Natural killer cell (primary cell): Measurements from ENCODE around the gene TMEM87B. TPM values are rescaled to one million over a fixed set of nuclear protein-coding genes. Genes with fewer than 3 reads are reported as not detected.
A peak's percentile ranks its signal among the peaks of the same experiment; 100 is the strongest.
"Not testable (repeated sequence)": the region's sequence is repeated elsewhere in the genome, so short reads cannot be mapped to it uniquely, and the experiment has no call there.

ENCODE experiments used
- ATAC-seq, 3 donors: fragments of 150-1000 bp in 2 of 3; fragments of 200-7000 bp in 1 of 3; cut with Tn5 transposase; 1 replicate in 1 of 3; 2 replicates in 2 of 3; pipeline ENCODE4 v1.10.0; 2021; ENCODE audit warnings: mild to moderate bottlenecking in 2 of 3, moderate library complexity in 2 of 3
- DNase-seq, 2 donors: peaks; one replicate each; pipeline versions ENCODE4 v3.0.0 to v3.0.0-alpha.2; 2013 to 2021; ENCODE audit warnings: mixed read lengths in 1 of 2
- H3K27ac ChIP-seq: one replicate; pipeline ENCODE4 v1.5.1; 2013; ENCODE audit warnings: mild to moderate bottlenecking, low read length
- H3K27me3 ChIP-seq: one replicate; pipeline ENCODE4 v1.6.1; 2013; ENCODE audit warnings: low read length; ENCODE audit not compliant: control insufficient read depth, insufficient read depth
- H3K36me3 ChIP-seq: one replicate; pipeline ENCODE4 v1.6.1; 2013; ENCODE audit warnings: low read length; ENCODE audit not compliant: control insufficient read depth, insufficient read depth
- H3K4me1 ChIP-seq: one replicate; pipeline ENCODE4 v1.6.1; 2013; ENCODE audit warnings: low read length; ENCODE audit not compliant: control insufficient read depth, insufficient read depth
- H3K4me3 ChIP-seq: one replicate; pipeline ENCODE4 v1.5.1; 2013; ENCODE audit warnings: low read length
- H3K9me3 ChIP-seq: one replicate; pipeline ENCODE4 v1.6.1; 2013; ENCODE audit warnings: low read length; ENCODE audit not compliant: control insufficient read depth, insufficient read depth
- H3K27ac Mint-ChIP-seq, 2 donors: one replicate each; pipeline ENCODE4 v1.8.0; 2022; ENCODE audit warnings: mild to moderate bottlenecking in 2 of 2, mixed read lengths in 2 of 2, moderate library complexity in 1 of 2
- H3K27me3 Mint-ChIP-seq, 2 donors: one replicate each; pipeline ENCODE4 v1.8.0; 2022; ENCODE audit warnings: low read depth in 2 of 2, mixed read lengths in 2 of 2
- H3K36me3 Mint-ChIP-seq: one replicate; pipeline ENCODE4 v1.8.0; 2022; ENCODE audit warnings: mixed read lengths
- H3K4me1 Mint-ChIP-seq, 2 donors: one replicate each; pipeline ENCODE4 v1.8.0; 2022; ENCODE audit warnings: mixed read lengths in 2 of 2
- H3K4me3 Mint-ChIP-seq: one replicate; pipeline ENCODE4 v1.8.0; 2022; ENCODE audit warnings: mild to moderate bottlenecking, moderate library complexity, mixed read lengths
- H3K9me3 Mint-ChIP-seq, 2 donors: one replicate each; pipeline ENCODE4 v1.8.0; 2022; ENCODE audit warnings: mixed read lengths in 2 of 2
- WGBS: methylation state at CpG from one replicate; pipeline ENCODE4 v1.1.7; 2013; ENCODE audit warnings: missing lambda C conversion rate; ENCODE audit not compliant: insufficient coverage; 5-methylcytosine and 5-hydroxymethylcytosine counted together
- intact Hi-C: fragments of 100-400 bp; cut with micrococcal nuclease; formaldehyde crosslinking; loops from one replicate; pipeline ENCODE4 v1.14.2; 2022
- total RNA-seq, 4 donors: library from RNA; stranded (reverse); fragments of 120-200 nt in 1 of 4; gene quantifications; one replicate each; pipeline versions ENCODE4 v1.2.3 to v1.2.4, GENCODE V29; 2013 to 2022
- TF ChIP-seq, protein P1 (sequence below): fragments of 200-600 bp; IDR thresholded peaks from one replicate; pipeline ENCODE4 v1.8.0; 2022; ENCODE audit warnings: antibody characterized with exemption

TMEM87B gene
- total RNA-seq, 3 donors from 2014 or later (not counting 1 experiment from before 2014, with no cell fraction given), result 9.6 to 15.7 (median 13.6) TPM

DNA sequence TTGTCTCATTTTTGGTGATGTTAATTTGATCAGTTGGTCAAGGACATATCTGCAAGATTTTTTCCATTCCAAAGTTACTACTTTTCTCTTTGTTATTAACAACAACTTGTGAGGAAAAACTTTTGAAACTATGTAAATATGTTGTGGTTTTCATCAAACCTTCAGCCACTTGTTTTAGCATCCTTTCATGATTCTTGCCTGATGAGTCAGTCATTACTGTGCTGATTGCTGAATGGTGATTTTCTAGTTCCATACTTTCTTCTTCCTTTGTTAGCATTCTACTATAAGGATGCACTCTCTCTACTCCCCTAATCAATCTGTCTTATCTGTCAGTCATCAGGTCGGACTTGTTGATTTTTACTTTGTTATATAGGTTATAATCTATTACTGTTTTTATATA lies 10.9 kb downstream of the TMEM87B start:
- Mint-ChIP-seq H3K4me1 (peaks cover 33 to 34% of the 10 kb centered on the region in 2 donors), H3K27me3 (no peaks in the 10 kb centered on the region), H3K36me3 (peaks cover 14% of the 10 kb centered on the region), H3K9me3 (peaks cover 0 to 3% of the 10 kb centered on the region in 2 donors), H3K4me3 (no peak overlapping the region), H3K27ac (peak overlapping the region in 1 of 2 donors; percentile 29)
- DNase-seq (no peak), ATAC-seq (no peak)
- WGBS, result no CpG with 5 or more reads among the region's 1 CpG
- Histone ChIP-seq H3K36me3 (peaks cover 52% of the 10 kb centered on the region), H3K9me3 (no peaks in the 10 kb centered on the region), H3K4me3 (no peak overlapping the region), H3K27me3 (no peaks in the 10 kb centered on the region), H3K4me1 (no peaks in the 10 kb centered on the region), H3K27ac (no peak overlapping the region)
- intact Hi-C loops, result no loop called here
- TF ChIP-seq, protein P1, sequence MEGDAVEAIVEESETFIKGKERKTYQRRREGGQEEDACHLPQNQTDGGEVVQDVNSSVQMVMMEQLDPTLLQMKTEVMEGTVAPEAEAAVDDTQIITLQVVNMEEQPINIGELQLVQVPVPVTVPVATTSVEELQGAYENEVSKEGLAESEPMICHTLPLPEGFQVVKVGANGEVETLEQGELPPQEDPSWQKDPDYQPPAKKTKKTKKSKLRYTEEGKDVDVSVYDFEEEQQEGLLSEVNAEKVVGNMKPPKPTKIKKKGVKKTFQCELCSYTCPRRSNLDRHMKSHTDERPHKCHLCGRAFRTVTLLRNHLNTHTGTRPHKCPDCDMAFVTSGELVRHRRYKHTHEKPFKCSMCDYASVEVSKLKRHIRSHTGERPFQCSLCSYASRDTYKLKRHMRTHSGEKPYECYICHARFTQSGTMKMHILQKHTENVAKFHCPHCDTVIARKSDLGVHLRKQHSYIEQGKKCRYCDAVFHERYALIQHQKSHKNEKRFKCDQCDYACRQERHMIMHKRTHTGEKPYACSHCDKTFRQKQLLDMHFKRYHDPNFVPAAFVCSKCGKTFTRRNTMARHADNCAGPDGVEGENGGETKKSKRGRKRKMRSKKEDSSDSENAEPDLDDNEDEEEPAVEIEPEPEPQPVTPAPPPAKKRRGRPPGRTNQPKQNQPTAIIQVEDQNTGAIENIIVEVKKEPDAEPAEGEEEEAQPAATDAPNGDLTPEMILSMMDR, result no peak

DNA sequence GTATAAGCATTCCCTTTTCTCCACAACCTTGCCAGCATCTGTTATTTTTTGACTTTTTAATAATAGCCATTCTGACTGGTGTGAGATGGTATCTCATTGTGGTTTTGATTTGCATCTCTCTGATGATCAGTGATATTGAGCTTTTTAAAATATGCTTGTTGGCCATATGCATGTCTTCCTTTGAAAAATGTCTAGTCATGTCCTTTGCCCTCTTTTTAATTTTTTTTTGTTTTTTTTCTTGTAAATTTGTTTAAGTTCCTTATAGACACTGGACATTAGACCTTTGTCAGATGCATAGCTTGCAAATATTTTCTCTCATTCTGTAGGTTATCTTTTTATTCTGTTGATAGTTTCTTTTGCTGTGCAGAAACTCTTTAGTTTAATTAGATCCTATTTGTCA lies 14.7 kb downstream of the TMEM87B start:
- not testable (repeated sequence) for H3K27ac ChIP-seq

DNA sequence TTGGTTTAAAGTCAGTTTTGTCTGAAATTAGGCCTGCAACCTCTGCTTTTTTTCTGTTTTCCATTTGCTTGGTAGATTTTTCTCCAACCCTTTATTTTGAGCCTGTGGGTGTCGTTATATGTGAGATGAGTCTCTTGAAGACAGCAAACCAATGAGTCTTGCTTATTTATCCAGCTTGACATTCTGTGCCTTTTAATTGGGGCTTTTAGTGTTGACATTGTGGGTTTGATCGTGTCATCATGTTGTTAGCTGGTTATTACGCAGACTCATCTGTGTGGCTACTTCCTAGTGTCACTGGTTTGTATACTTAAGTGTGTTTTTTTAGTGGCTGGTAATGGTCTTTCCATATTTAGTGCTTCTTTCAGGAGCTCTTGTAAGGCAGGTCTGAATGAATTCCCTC lies 18.8 kb downstream of the TMEM87B start:
- intact Hi-C loops, result no loop called here
- Histone ChIP-seq H3K4me3 (no peak overlapping the region), H3K36me3 (peaks cover 27% of the 10 kb centered on the region), H3K27ac (no peak overlapping the region), H3K4me1 (no peaks in the 10 kb centered on the region), H3K27me3 (no peaks in the 10 kb centered on the region), H3K9me3 (no peaks in the 10 kb centered on the region)
- Mint-ChIP-seq H3K27me3 (no peaks in the 10 kb centered on the region), H3K36me3 (peaks cover 38% of the 10 kb centered on the region), H3K4me1 (peaks cover 36 to 46% of the 10 kb centered on the region in 2 donors), H3K27ac (no peak overlapping the region), H3K4me3 (no peak overlapping the region), H3K9me3 (peaks cover 0 to 3% of the 10 kb centered on the region in 2 donors)
- ATAC-seq (no peak), DNase-seq (no peak)
- TF ChIP-seq, protein P1, result no peak
- 93% methylated on average over 3 of the region's 3 CpGs for WGBS

More for the DNA sequence above, 14.7 kb downstream of the TMEM87B start:
- H3K27me3 ChIP-seq, H3K27ac Mint-ChIP-seq, H3K4me3 ChIP-seq, H3K4me3 Mint-ChIP-seq, H3K9me3 ChIP-seq, H3K9me3 Mint-ChIP-seq, ATAC-seq, DNase-seq, H3K4me1 ChIP-seq, H3K27me3 Mint-ChIP-seq, intact Hi-C loops: not testable (repeated sequence)
- H3K36me3 ChIP-seq, result peaks cover 37% of the 10 kb centered on the region
- H3K4me1 Mint-ChIP-seq, result peaks cover 46 to 52% of the 10 kb centered on the region in 2 donors
- peaks cover 44% of the 10 kb centered on the region for H3K36me3 Mint-ChIP-seq

DNA sequence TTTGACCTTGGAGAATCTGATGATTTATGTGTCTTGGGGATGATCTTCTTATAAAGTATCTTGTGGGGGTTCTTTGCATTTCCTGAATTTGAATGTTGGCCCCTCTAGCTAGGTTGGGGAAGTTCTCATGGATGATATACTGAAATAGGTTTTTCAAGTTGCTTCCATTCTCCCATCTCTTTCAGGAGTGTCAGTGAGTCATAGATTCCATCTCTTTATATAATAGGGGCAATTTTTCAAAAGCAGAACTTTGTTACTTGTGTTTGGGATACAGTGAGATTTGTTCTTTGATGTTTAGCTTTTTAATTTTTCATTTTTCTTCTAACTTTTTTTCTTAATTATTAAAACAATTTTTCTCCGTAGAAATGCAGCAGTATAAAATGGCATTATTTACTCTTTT lies 19.4 kb downstream of the TMEM87B start:
- H3K36me3 ChIP-seq, result peaks cover 24% of the 10 kb centered on the region
- no CpG with 5 or more reads among the region's 1 CpG for WGBS

More for the DNA sequence above, 19.4 kb downstream of the TMEM87B start:
- Histone ChIP-seq H3K4me1 (no peaks in the 10 kb centered on the region), H3K9me3 (no peaks in the 10 kb centered on the region), H3K27me3 (no peaks in the 10 kb centered on the region), H3K27ac (no peak overlapping the region), H3K4me3 (no peak overlapping the region)
- H3K4me3 Mint-ChIP-seq, result no peak overlapping the region
- no peak overlapping the region for H3K27ac Mint-ChIP-seq
- TF ChIP-seq, protein P1, result no peak
- no peaks in the 10 kb centered on the region for H3K27me3 Mint-ChIP-seq
- ATAC-seq (no peak), DNase-seq (no peak)
- peaks cover 32% of the 10 kb centered on the region for H3K36me3 Mint-ChIP-seq
- intact Hi-C loops, result no loop called here
- H3K4me1 Mint-ChIP-seq, result peaks cover 32 to 42% of the 10 kb centered on the region in 2 donors
- no peaks in the 10 kb centered on the region for H3K9me3 Mint-ChIP-seq
